SK-N-SH (cell line): ENCODE data around the gene CYLD.

Experiments used
- CTCF ChIP-seq: fragments of 200-600 bp; sonication (generic); IDR thresholded peaks from 2 replicates; pipeline ENCODE4 v1.6.1; 2017; ENCODE audit warnings: antibody characterized with exemption, mild to moderate bottlenecking, moderate library complexity
- EP300 ChIP-seq, 2 experiments: IDR thresholded peaks; 2 replicates each; pipeline versions ENCODE4 v1.4.0 to v1.6.1; 2012; ENCODE audit warnings: borderline replicate concordance in 1 of 2, low read depth in 1 of 2, low read length in 1 of 2
- POLR2AphosphoS5 ChIP-seq: IDR thresholded peaks from 2 replicates; pipeline ENCODE4 v1.6.1; 2012; ENCODE audit warnings: low read depth, low read length
- RCOR1 ChIP-seq: fragments of 150-350 bp; IDR thresholded peaks from 2 replicates; pipeline ENCODE4 v1.6.1; 2017; ENCODE audit warnings: antibody characterized with exemption, low read length
- RXRA ChIP-seq: IDR thresholded peaks from 2 replicates; pipeline ENCODE4 v1.4.0; 2012; ENCODE audit warnings: low read depth, mild to moderate bottlenecking, borderline replicate concordance

GRCh38 chr16:50771366-50771765, 29.5 kb downstream of the CYLD start:
- TF ChIP-seq CTCF, result no peak
- TF ChIP-seq POLR2AphosphoS5, result no peak
- no peak for TF ChIP-seq EP300 (IDR thresholded peaks at IDR 0.05; ENCODE audit: borderline replicate concordance in 1 of 2, low read depth in 1 of 2, low read length in 1 of 2)
- TF ChIP-seq RCOR1, result no peak
- TF ChIP-seq RXRA, result no peak
